Bone marrow (tissue), 2 donors: ENCODE results near the gene RNLS.
"Not testable (repeated sequence)": the region's sequence is repeated elsewhere in the genome, so short reads cannot be mapped to it uniquely, and the experiment has no call there.

ENCODE experiments used
- DNase-seq, 2 donors: peaks; one replicate each; lab custom pipeline; 2025; lab: John Stamatoyannopoulos, UW

The RNLS gene

DNA sequence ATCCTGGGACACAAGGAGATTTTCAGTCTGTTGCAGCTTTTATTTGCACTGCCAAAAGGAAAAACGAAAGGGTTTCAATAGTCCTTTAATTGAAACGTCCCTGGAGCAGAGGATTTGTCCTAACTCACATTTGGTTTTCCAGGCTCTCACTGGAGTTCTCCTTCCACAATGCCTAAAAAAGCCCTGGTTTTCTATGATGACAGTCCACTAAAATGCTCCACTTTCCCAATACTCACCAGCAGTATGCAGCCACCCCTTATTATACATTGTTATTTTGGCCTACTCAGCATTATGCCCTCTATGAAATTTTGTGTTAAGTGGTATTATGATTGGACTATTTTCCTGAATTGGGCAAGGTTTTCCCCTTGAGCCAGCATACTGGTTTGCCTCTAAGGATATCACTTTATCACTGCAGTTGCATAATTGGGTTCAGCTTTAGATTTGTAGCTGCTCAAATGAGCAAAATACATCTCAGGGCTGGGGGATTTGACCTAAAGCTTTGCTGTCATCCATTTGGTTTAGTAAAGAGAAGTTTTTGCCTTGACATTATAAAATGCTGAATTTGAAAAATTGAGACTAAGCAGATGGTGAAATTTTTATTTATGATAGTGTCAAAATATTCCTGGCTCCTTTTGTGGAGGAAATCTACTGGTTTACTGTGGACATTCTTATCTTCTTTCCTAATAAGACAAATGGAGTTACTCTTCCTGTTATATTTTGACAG, 239.2 kb downstream of the RNLS start:
- no peak for DNase-seq

GRCh38 chr10:88342733-88343310, 240.3 kb downstream of the RNLS start:
- DNase-seq: no peak

DNA sequence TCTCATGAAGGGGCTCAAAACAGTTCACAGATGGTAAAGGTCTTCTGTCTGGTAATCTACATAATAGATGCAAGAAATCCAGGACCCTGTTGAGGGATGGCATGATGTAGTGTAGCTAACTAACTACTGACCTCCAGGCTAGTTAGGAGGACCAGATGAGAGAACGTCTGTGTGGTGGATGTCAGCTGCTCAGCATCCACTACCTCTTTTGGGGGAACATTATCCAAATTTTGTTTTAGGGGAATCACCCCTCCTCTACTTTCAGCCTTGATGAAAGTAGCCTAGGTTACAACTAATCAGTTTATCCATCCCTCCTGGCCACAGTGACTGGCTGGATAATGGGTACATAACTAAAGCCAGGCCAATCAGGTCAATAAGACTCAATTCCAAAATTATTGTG, 246.0 kb downstream of the RNLS start:
- DNase-seq: no peak

GRCh38 chr10:88336334-88336733, 246.8 kb downstream of the RNLS start:
- no peak for DNase-seq

- DNase-seq: no peak
These were observed 249.9 kb downstream of the RNLS start for GRCh38 chr10:88333248-88333630.

DNA sequence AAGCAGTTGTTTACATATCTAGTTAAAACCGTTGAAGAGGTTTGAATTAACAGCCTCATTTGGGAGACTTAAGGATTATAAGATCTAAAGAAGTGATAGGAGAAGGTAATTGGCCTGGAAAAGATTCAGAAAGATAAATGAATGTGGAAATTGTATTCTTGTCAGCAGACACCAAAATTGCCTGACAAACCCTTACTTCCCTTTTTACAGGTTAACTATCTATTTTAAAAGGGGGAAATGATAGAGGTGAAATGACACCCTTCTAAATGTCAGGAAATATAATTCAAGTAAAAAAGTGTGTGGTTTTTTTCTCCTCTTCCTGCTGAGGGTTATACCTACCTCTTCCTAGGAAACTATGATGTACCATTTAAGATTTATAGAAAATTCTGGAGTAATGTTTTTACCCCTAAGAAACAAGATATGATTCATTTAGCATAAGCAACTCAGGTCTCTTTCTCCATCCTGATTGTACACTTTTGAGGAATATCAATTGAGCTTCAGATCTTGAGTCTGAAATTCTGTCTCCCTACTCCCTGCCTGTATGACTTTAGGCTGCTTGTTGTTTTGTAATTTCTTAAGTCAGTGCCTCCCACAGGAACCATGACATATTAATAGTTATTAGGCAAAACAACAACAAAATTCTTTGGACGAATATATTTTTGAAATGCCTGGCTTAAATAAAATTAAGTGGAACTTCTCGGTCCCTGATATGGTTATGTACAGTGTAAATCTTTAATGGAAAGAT, 250.4 kb downstream of the RNLS start:
- DNase-seq: no peak

DNA sequence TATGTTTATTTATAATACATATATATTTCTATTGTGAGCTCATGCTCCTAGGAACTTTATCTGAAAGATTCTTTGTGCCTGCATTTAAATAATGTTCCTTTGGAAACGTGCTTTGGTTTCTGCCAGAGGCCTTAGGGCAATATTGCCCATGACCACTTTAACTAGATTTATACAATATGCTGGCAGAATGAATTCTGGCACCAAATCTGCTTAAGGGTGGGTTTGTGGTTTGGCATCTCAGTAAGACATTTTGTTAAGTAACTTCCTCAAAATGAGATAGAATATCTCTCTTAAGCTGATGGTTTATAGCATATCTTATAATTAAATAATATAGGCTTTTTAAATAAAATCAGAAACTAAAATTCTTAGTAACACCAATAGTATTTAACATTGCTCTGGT, 252.9 kb downstream of the RNLS start:
- peak in 1 of 2 donors; percentile 40 for DNase-seq

DNA sequence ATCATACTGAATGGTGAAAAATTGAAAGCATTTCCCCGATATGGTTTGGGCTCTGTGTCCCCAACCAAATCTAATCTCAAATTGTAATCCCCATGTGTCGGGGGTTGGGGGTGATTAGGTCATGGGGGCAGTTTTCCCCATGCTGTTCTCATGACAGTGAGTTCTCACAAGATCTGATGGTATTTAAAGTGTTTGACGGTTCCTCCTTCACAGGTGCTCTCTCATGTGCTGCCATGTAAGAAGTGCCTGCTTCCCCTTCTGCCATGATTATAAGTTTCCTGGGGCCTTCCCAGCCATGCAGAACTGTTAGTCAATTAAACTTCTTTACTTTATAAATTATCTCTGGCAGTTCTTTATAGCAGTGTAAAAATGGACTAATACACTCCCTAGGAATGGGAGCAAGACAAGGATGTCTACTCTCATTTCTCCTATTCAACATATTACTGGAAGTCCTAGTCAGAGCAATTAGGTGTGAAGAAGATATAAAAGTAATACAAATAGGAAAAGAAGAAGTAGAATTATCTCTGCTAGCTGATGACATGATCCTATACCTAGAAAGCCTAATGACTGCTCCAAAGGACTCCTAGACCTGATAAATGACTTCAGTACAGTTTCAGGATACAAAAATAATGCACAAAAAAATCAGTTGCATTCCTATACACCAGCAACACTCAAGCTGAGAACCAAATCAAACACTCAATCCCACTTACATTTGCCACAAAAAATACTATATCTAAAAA, 260.6 kb downstream of the RNLS start:
- DNase-seq: no peak

GRCh38 chr10:88319960-88320517, 263.1 kb downstream of the RNLS start:
- no peak for DNase-seq

DNA sequence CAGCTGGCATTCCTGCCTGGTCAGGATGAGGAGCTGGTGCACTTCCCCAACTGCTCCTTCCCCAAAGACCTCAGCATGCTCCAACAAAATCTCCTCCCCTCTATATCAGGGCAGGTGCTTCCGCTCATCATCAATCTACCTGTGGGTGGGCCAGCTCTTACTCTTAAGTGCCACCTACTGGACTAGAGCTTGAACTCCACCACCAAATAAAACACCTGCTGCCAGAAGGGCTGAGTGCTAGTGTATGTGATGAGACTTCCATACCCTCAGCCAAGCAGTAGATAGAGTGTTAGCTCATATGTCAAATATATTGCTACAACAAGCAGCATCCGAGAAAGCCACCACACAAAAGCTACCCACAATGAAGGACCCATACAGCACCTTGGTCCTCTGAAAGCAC, 264.3 kb downstream of the RNLS start:
- no peak for DNase-seq

GRCh38 chr10:88317099-88317498, 266.0 kb downstream of the RNLS start:
- no peak for DNase-seq

- no peak for DNase-seq
These were observed 266.7 kb downstream of the RNLS start for GRCh38 chr10:88316292-88316861.

DNA sequence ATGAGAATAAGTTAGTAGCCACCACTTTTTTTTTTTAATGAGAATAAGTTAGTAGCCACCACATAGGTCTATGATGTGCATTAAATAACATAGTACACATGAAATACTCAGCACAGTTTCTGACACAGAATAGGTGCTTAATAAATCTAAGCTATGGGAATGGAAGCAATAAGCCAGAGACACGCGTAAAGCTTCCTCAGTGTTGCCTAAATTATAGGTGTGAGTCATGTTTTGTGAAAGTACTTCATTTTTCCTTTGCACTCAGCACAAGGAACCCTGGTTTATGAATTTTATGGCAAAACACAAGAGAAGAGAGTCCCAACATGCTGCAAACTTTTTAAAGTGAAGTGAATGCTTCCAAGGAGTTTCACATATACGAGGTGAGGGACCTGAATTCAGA, 267.4 kb downstream of the RNLS start:
- DNase-seq: no peak

DNA sequence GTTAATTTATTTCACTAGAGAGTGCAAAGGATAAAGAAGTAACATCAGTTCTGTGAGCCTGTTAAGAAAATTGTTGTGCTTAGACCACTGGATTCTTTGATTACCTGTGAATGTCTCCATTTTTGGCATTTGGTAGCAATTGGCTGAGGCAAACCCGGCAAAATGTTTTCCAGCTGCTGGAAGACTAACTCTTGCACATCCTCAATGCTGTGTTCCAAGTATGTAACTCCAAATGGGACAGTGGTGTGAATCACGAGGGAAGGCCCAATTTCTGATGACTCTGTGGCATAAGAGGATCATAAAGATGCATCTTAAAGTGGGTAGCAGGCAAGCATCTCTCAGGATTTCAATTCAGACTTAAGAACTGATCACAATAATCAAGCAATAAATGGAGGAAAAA, 268.8 kb downstream of the RNLS start:
- no peak for DNase-seq

- DNase-seq: no peak
These were observed 269.2 kb downstream of the RNLS start for GRCh38 chr10:88313878-88314277.

DNA sequence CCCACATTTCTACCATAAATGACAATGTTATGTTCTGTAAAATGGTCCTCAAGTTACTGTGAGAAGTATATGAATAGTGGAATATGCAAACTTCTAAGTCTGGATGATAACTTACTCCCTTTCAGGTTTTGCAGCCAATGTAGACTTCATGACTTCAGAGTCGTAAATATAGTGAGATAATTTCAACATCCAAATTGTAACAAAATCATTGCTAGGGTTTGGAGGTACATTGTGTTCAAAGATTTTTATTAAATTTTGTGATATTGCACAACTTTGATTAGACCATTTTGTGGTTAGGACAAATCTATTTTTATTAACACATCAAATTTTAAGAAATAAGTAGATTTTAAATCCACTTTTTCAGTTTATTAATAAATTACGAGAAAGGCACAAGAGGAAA, 270.3 kb downstream of the RNLS start:
- DNase-seq: no peak

GRCh38 chr10:88311264-88311663, 271.9 kb downstream of the RNLS start:
- no peak for DNase-seq

DNA sequence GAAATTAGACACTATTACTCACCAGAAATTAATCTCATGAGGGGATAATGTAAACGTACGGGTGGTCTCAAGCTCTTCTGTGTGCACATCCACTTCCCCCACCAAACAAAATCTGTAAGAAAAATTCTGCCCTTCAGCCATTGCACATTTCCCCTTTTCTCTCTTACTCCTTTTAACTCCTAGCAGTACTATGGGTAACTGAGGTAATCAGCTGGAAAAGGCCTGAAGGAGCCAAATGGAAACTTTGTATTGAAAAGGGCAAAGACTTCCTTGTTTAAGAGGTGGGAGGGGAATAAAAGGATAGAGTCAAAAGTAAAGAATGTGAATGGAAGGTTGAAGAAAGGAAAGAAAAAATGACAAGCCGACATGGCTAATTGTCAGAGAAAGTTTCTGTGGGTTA, 273.8 kb downstream of the RNLS start:
- no peak for DNase-seq

DNA sequence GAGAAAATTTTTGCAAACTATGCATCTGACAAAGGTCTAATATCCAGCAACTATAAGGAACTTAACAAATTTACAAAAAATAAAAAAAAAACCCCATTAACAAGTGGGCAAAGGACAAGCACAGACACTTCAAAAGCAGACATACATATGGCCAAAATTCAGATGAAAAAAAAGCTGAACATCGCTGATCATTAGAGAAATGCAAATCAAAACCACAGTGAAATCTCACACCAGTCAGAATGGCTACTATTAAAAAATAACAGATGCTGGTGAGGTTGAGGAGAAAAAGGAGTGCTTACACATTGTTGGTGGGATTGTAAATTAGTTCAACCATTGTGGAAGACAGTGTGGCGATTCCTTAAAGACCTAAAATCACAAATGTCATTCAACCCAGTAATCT, 274.8 kb downstream of the RNLS start:
- not testable (repeated sequence) for DNase-seq

DNA sequence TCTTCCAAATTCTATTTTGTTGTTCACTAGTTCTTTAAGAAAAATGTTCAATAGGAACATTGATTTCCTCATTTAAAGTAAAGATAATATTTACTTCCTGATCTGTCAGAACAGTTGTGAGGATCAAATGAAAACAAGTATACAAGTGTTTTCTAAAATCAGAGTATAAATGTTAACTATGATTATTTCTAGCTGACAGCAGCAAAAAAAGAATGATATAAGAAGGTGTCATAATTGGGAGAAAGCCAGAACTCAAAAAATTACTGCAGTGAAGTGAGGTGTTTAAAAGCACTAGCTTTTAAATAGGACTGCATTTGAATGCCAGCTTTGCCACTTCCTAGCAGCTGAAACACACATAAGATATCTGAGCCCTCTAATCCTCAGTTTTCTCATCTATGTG, 283.3 kb downstream of the RNLS start:
- DNase-seq: no peak

- no peak for DNase-seq
These were observed 286.0 kb downstream of the RNLS start for GRCh38 chr10:88297103-88297502.

DNA sequence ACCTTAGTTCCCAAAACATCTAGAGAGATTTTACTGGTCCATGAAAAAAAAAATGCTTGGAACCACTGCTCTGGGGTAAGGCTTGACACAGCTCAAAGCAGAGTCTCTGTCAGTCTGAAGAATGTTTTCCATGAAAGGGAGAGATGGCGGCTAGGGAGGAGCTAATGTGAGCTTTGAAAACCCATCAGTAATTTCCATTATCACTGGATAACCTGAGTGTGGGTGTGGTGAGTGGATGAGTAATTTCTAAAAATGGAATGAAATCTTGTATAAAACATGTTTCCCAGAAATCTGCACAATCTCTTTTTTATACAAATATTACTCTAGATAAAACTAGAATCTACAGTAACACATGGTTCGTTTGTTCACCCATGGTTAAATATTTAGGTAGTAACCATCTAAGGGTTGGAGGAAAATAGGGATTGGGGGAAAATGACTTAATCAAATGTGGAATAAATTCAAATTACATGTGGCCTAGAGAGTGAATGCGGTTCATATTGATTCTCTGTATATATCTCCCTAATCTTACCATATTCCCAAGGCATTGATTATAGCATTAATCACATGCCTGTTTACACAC, 289.4 kb downstream of the RNLS start:
- no peak for DNase-seq
